OCI-LY7 (cell line): ENCODE data around the gene ZNF711. TPM values are rescaled to one million over a fixed set of nuclear protein-coding genes. Genes with fewer than 3 reads are reported as not detected.
"Not testable (repeated sequence)": the region's sequence is repeated elsewhere in the genome, so short reads cannot be mapped to it uniquely, and the experiment has no call there.

ENCODE experiments used
- BruUV-seq: library from RNA; stranded (reverse); fragments of 400-500 nt; replicated peaks from 2 replicates; lab custom pipeline; 2021; lab: Mats Ljungman, UMichigan
- CTCF ChIA-PET: fragments of 300-600 bp; sonication (Branson Sonifier 250); formaldehyde crosslinking; loops from one replicate; lab custom pipeline; 2022; ENCODE audit warnings: antibody characterized with exemption; ENCODE audit not compliant: unreplicated experiment; lab: Charles Lee
- POLR2A ChIA-PET: fragments of 300-600 bp; sonication (Branson Sonifier 250); formaldehyde crosslinking; loops from one replicate; lab custom pipeline; 2022; ENCODE audit warnings: antibody characterized with exemption; lab: Charles Lee
- DNase-seq: peaks from one replicate; pipeline ENCODE4 v3.0.0-alpha.2; 2015; ENCODE audit warnings: low spot score
- H2AFZ ChIP-seq: fragments of 200-600 bp; sonication (generic), shearing (Covaris generic); 2 replicates; pipeline ENCODE4 v1.6.1; 2014; ENCODE audit warnings: mild to moderate bottlenecking, antibody characterized with exemption, low read length, moderate library complexity
- H3K27ac ChIP-seq: fragments of 200-600 bp; sonication (generic); 2 replicates; pipeline ENCODE4 v1.5.1; 2014; ENCODE audit warnings: mixed run types, low read depth, mild to moderate bottlenecking, moderate library complexity, low read length, inconsistent platforms; ENCODE audit not compliant: poor library complexity, severe bottlenecking
- H3K36me3 ChIP-seq: fragments of 200-600 bp; sonication (generic); 2 replicates; pipeline ENCODE4 v1.6.1; 2014; ENCODE audit warnings: mild to moderate bottlenecking, antibody characterized with exemption, low read length, moderate library complexity, mixed read lengths; ENCODE audit not compliant: insufficient read depth
- H3K4me1 ChIP-seq: fragments of 200-600 bp; sonication (generic); 2 replicates; pipeline ENCODE4 v1.5.1; 2014; ENCODE audit warnings: mild to moderate bottlenecking, low read length; ENCODE audit not compliant: insufficient read depth, poor library complexity, severe bottlenecking
- H3K4me2 ChIP-seq: fragments of 200-600 bp; sonication (generic); 2 replicates; pipeline ENCODE4 v1.6.1; 2014; ENCODE audit warnings: mild to moderate bottlenecking, low read length
- H3K4me3 ChIP-seq: fragments of 200-600 bp; sonication (generic); 2 replicates; pipeline ENCODE4 v1.5.1; 2014; ENCODE audit warnings: mild to moderate bottlenecking, low read depth, low read length; ENCODE audit not compliant: poor library complexity, severe bottlenecking
- H3K79me2 ChIP-seq: fragments of 200-600 bp; sonication (generic); 2 replicates; pipeline ENCODE4 v1.6.1; 2016; ENCODE audit warnings: low read depth, mild to moderate bottlenecking, low read length, moderate library complexity, mixed read lengths; ENCODE audit not compliant: insufficient read depth
- H3K9me2 ChIP-seq: fragments of 200-600 bp; sonication (generic); 2 replicates; pipeline ENCODE4 v1.6.1; 2016; ENCODE audit warnings: mild to moderate bottlenecking, low read length, mixed read lengths; ENCODE audit not compliant: insufficient read depth
- H3K9me3 ChIP-seq: fragments of 200-600 bp; sonication (generic); 2 replicates; pipeline ENCODE4 v1.6.1; 2014; ENCODE audit warnings: mild to moderate bottlenecking, mixed run types, low read length, mixed read lengths
- H4K20me1 ChIP-seq: fragments of 200-600 bp; sonication (generic); 2 replicates; pipeline ENCODE4 v1.6.1; 2014; ENCODE audit warnings: mild to moderate bottlenecking, antibody characterized with exemption, low read length, moderate library complexity, mixed read lengths; ENCODE audit not compliant: insufficient read depth
- EZH2phosphoT487 ChIP-seq: fragments of 200-600 bp; sonication (generic); IDR thresholded peaks from 2 replicates; pipeline ENCODE4 v1.6.1; 2018; ENCODE audit warnings: low read depth, borderline replicate concordance, mild to moderate bottlenecking, mixed run types, antibody characterized with exemption, low read length, moderate library complexity, mixed read lengths
- intact Hi-C: fragments of 100-400 bp; cut with micrococcal nuclease; formaldehyde crosslinking; loops from one replicate; pipeline ENCODE4 v1.10.0; 2022; ENCODE audit not compliant: unreplicated experiment
- total RNA-seq, 2 experiments: library from RNA; depleted of rRNA in 1 of 2; stranded (reverse); fragments of >200 nt in 1 of 2; shearing (Covaris generic) in 1 of 2; gene quantifications; 2 replicates each; pipeline ENCODE4 v1.2.3, GENCODE V29; 2014 to 2022
- TF ChIP-seq, protein P1 (sequence below): fragments of 200-600 bp; sonication (generic); conservative IDR thresholded peaks from 2 replicates; pipeline ENCODE4 v1.5.1; 2014; ENCODE audit warnings: mild to moderate bottlenecking, antibody characterized with exemption, low read length, moderate library complexity, mixed read lengths

Gene ZNF711
- total RNA-seq, 2 experiments from 2014 or later: 8.0 to 12.3 TPM

GRCh38 chrX:85303544-85303943 is 59.8 kb downstream of the ZNF711 start:
- POLR2A ChIA-PET: no interaction called here
- peak; percentile 45 for DNase-seq
- Histone ChIP-seq H3K4me3 (no peak overlapping the region), H3K36me3 (no peaks in the 10 kb centered on the region), H3K27ac (no peak overlapping the region), H3K79me2 (no peaks in the 10 kb centered on the region), H2AFZ (no peak overlapping the region), H4K20me1 (no peaks in the 10 kb centered on the region), H3K4me1 (peaks cover 15% of the 10 kb centered on the region), H3K9me2 (no peaks in the 10 kb centered on the region), H3K4me2 (peak overlapping the region; percentile 29; the same call in 1 of the 2 replicates), H3K9me3 (no peaks in the 10 kb centered on the region)
- intact Hi-C loops: no loop called here
- no TSS peak for BruUV-seq
- CTCF ChIA-PET: no interaction called here
- TF ChIP-seq, protein P1, sequence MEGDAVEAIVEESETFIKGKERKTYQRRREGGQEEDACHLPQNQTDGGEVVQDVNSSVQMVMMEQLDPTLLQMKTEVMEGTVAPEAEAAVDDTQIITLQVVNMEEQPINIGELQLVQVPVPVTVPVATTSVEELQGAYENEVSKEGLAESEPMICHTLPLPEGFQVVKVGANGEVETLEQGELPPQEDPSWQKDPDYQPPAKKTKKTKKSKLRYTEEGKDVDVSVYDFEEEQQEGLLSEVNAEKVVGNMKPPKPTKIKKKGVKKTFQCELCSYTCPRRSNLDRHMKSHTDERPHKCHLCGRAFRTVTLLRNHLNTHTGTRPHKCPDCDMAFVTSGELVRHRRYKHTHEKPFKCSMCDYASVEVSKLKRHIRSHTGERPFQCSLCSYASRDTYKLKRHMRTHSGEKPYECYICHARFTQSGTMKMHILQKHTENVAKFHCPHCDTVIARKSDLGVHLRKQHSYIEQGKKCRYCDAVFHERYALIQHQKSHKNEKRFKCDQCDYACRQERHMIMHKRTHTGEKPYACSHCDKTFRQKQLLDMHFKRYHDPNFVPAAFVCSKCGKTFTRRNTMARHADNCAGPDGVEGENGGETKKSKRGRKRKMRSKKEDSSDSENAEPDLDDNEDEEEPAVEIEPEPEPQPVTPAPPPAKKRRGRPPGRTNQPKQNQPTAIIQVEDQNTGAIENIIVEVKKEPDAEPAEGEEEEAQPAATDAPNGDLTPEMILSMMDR: no peak
- no peak for TF ChIP-seq EZH2phosphoT487

- TF ChIP-seq, protein P1: peak; percentile 37
- TF ChIP-seq EZH2phosphoT487: no peak
- no peak overlapping the region for H3K4me3 ChIP-seq
These were observed 65.9 kb downstream of the ZNF711 start for GRCh38 chrX:85309717-85310116.

GRCh38 chrX:85311348-85311747 is 67.6 kb downstream of the ZNF711 start:
- CTCF ChIA-PET: not testable (repeated sequence)
- POLR2A ChIA-PET: interaction anchor here (1.2 kb wide), 1 partner anchor 46 kb away, joined by 3 read pairs; no protein-coding TSS in a partner anchor

More at GRCh38 chrX:85309717-85310116, 65.9 kb downstream of the ZNF711 start:
- CTCF ChIA-PET: no interaction called here
- Histone ChIP-seq H3K36me3 (no peaks in the 10 kb centered on the region), H3K4me1 (no peaks in the 10 kb centered on the region), H4K20me1 (no peaks in the 10 kb centered on the region), H2AFZ (no peak overlapping the region), H3K27ac (no peak overlapping the region), H3K4me2 (no peak overlapping the region), H3K9me3 (no peaks in the 10 kb centered on the region), H3K79me2 (no peaks in the 10 kb centered on the region), H3K9me2 (no peaks in the 10 kb centered on the region)
- POLR2A ChIA-PET: interaction anchor here (0.7 kb wide), 1 partner anchor 190 kb away, joined by 4 read pairs; no protein-coding TSS in a partner anchor
- peak; percentile 1 for DNase-seq
- BruUV-seq: no TSS peak
- intact Hi-C loops: no loop called here

More at GRCh38 chrX:85311348-85311747, 67.6 kb downstream of the ZNF711 start:
- H3K36me3 ChIP-seq, DNase-seq, H4K20me1 ChIP-seq, H3K9me2 ChIP-seq, intact Hi-C loops, H3K4me1 ChIP-seq, BruUV-seq, H3K79me2 ChIP-seq, H2AFZ ChIP-seq, H3K4me3 ChIP-seq, H3K9me3 ChIP-seq, H3K27ac ChIP-seq, H3K4me2 ChIP-seq: not testable (repeated sequence)

Other genes with a start within 250 kb of the ZNF711 start
- 2.9 and 8.9 TPM in 2 replicates for gene APOOL, start 240.1 kb upstream of the ZNF711 start, total RNA-seq (2014; rRNA removed; shearing (Covaris generic))
- 14.3 TPM in 2 replicates for gene APOOL, start 240.1 kb upstream of the ZNF711 start, total RNA-seq (2022)
- 0.08 TPM in 1 of 2 replicates, not detected in the other for gene SATL1, start 212 bp upstream of the ZNF711 start, total RNA-seq (2014; rRNA removed; shearing (Covaris generic))
- 0.17 TPM in 1 of 2 replicates, not detected in the other for gene SATL1, start 212 bp upstream of the ZNF711 start, total RNA-seq (2022)
- gene POF1B, start 135.7 kb downstream of the ZNF711 start, total RNA-seq (2014; rRNA removed; shearing (Covaris generic)): not detected in 2 replicates
- 6.2 and 6.3 TPM in 2 replicates for gene POF1B, start 135.7 kb downstream of the ZNF711 start, total RNA-seq (2022)